Kidney tubule cell (primary cell): ENCODE measurements around the gene WDR72.

Experiments used
- DNase-seq: peaks from one replicate; pipeline ENCODE4 v3.0.0-alpha.2; 2018; ENCODE audit warnings: low spot score

Gene WDR72

GRCh38 chr15:53535886-53536285 is 223.6 kb downstream of the WDR72 start:
- DNase-seq: peak; percentile 54

DNA sequence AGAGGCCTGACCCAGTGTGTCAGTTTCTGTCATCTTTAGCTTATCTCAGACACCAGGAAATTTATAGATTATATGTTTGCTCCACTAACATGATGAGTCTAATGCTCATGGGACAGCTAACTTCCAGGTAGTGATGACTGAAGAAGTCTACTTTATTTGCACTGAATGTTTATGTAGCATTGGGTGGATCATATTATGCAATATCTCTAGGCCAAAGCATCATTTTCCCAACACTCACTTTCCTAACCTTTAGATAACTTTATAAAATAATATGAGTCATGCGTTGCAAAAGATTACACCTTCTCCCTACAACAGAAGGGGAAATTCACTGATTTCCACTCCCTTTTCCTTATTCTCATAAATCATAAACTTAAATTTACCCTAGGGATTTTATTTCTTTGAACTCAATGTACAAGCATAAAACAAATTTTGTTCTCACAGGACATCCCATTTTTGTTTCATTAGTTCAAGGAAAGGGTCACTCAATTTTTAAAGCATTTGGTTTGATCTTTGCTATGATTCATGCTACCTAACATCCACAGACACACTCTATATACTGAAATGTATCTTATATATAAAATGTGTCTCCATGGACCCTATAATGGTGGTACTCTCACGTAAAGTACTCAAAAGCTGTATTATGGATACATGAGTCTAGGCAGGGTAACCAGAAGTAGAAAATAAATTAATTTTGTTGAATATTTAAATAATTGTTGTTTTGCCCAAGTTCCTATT is 225.2 kb downstream of the WDR72 start:
- no peak for DNase-seq

DNA sequence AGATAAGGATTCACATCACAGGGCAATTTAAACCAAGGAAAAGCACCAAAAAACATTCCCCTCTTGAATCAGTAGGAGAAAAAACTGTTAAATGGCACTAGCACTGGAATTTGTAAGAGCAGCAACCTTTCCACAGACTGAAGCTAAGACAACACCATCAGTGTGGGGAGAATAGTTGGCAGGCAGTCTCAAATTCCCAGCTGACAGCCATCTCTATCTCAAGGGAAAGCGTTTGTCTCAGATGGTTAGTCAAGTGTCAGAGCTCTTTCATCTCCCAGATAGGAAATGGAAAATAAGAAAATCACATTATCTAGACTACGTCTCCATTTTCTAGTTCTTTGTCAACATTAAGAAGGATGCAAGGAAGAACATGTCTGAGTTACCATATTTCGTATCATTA is 228.7 kb downstream of the WDR72 start:
- DNase-seq: peak; percentile 52

DNA sequence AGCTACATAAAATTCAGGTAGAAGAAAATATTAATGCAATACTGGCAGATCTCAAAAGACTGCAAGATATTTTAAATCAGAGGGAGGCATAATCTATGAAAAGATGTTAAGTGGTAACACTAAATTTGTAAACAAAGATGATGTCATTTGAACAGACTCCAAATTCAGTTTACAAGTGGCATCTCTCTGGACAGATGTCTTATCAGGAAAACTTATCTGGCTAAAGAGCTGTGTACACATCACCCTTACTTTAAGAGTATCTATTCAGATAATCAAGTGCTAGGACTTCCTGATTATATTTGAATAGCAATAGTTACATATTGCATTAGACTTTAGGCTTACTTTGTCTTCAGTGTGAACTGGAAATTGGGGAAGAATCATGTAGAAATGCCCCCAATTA is 231.5 kb downstream of the WDR72 start:
- no peak for DNase-seq

DNA sequence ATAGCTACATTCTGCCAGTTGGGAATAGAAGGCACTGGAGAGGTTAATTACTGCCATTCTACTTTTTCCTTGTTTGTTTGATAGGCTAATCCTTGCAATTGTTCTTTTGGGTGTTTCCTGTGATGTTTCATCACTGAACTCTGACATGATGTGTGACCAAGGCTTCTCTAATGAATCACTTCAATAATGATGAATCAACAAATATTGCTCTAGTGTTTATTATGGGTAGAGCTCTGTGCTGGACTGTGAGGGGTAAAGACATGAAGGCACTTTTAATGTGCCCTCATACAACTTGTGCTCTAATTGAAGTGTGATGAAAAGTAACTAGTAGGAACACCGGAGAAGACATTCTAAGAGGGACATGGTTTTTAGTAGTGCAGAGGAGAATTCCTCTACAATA is 233.6 kb downstream of the WDR72 start:
- DNase-seq: peak; percentile 41

DNA sequence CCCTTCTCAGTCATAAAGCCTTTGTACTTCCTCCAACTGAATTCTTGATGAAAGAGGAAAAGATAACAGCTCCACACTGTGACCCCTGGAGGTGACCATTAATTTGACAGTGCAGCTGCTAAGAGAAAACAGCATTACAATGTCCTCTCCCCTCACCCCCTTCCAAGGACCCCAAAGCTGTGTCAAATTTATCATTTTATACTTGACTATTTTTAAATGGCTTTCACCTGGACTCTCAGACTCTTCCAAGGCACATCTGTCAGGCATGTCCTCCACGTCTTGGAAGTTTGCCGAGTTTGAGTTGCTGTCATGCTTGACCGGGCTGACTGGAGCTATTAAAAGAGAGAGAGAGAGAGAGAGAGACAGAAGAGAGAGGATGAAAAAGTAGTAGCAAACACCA is 236.5 kb downstream of the WDR72 start:
- peak; percentile 86 for DNase-seq

DNA sequence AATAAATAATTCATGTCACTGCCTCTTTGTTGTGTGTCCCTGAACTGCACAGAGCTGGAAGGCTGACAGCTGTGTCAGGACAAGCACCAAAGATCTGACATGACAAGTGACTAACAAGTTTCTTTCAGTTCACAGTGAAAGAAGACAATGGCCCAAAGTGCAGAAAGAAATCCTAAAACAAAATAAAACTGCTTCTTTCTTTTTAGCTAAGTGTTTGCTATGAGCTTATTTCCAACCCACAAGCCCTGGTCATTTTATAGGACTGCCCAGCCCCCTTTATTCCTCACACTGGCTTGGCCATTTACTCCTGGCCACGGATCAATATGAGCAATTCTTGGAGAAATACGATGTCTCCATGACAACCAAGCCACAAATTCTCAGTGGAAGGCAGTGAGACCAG is 238.5 kb downstream of the WDR72 start:
- no peak for DNase-seq

DNA sequence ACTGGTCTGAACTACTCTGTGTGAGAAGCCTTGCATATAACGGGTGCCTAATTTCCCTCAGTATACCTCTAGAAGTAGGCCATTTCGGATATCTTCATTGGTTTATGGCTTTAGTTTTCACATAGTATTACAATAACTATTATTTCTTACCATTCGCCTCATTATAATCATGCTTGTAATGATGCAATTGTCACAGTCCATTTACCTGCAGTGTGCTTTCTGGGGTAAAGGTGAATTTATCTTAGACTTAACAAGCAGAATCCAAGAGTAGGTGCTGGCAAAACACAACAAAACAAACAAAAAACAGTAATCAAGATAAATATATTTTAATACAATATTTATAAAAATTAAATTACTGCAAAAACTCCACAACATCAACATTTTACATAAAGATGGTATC is 246.0 kb downstream of the WDR72 start:
- no peak for DNase-seq

DNA sequence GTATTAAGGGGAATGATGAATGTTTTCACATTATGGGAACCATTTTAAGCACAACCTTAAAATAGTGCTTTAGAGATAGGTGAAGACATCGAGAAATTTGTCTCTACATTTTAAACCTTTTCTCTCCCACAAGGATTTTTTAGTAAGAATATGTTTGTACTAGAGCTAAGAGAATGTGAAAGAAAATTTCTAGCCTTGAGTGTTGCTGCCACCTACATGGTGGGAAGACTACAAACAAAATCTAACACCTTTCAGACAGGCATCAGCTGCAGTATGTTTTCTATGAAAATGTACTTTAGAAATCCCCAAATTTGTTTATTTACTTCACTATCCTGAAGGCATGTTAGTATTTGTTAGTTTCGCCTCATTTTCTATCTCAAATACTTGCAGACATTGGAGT is 247.4 kb downstream of the WDR72 start:
- DNase-seq: no peak

GRCh38 chr15:53511175-53511574 is 248.3 kb downstream of the WDR72 start:
- no peak for DNase-seq

- DNase-seq: no peak
Observed at GRCh38 chr15:53506370-53506769, 253.1 kb downstream of the WDR72 start.

- no peak for DNase-seq
Observed at GRCh38 chr15:53498996-53499395, 260.5 kb downstream of the WDR72 start.

- DNase-seq: no peak
Observed at GRCh38 chr15:53490341-53490740, 269.1 kb downstream of the WDR72 start.

- DNase-seq: no peak
Observed at GRCh38 chr15:53482055-53482454, 277.4 kb downstream of the WDR72 start.

- DNase-seq: no peak
Observed at GRCh38 chr15:53477981-53478766, 281.3 kb downstream of the WDR72 start.

DNA sequence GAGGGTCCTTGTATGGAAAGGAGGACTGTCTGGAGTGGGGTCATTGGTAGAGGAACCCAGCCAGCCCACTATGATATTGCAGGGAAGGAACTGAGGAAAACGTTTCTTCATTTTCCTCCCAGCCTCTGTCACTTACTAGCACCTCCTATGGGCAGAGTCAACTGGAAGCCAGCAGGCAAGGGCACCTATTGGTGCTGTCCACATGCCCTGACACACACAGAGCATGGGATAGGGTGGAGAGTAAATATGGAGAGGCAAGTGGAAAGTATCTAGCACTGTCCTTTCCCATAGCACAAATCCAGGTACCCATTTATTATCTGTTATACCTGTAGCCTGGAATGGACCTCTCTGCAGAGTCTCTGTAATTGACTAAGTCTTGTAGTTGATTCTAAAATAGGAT is 285.6 kb downstream of the WDR72 start:
- no peak for DNase-seq

DNA sequence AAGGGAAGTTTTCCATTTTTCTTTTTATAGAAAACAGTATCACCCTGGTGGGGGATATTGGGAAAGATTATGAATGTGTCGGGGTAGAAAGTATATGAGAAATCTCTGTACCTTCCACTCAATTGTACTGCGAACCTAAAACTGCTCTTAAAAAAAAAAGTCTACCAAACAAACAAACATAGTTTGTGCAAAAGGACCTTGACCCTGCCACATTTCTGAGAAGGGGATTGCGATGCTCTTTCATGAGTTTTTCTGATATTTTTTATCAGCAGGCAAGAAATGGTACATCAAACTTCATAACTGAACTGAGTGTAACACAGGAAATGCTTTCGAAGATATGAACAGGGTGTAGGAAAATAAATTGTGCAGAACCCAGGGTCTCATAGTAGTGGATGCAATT is 286.0 kb downstream of the WDR72 start:
- no peak for DNase-seq

GRCh38 chr15:53472883-53473282 is 286.6 kb downstream of the WDR72 start:
- no peak for DNase-seq

DNA sequence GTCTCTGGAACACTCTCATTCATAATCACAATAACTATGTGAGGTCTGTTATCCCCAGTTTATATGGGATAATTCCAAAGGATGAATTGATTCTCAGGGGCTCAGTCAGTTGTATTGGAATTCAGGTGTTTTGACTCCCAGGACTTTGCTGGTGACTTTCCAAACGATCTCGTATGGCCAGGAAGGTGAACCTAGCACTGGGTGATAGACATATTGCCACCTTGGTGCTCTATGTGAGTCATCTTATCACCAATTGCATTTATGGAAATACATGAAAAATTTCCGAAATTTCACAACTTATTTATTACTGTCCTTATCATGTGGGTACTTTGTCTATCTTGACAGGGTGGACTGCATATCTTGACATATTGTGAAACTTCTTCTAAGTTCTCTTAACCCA is 287.3 kb downstream of the WDR72 start:
- DNase-seq: no peak

DNA sequence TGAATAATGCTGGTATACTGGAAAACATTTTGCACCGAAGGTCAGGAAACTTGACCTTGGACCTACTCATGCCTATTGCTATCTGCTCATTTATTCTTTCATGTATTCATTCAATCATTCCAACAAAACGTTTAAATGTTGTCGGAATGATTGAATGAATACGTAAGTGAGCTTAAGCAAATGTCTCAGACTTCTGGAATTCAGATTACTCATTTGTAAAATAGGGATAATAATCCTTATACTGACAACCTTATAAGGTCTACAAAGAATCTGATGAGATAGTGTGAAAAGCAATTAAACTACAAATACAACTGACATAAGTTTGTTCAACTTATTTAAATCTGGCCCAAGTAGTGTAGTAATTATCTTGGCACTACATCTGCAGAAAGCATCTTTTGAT is 288.7 kb downstream of the WDR72 start:
- peak; percentile 25 for DNase-seq

DNA sequence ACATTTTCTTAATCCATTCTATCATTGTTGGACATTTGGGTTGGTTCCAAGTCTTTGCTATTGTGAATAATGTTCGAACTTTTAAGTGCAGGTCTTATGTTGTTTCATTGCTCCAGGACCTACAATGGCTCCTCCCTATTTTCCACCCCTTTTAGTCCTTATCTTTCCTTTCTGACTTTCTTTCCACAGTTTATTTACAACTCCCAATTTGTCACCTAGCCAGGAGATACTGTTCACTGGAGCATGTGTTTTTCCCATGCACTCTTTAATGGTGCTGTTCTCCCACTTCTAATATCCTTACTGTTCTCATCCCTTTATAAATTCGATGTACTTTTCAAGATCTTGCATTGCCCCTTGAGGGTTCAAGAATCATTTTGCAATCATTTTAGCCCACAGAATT is 290.0 kb downstream of the WDR72 start:
- DNase-seq: no peak
